ENCODE results near the gene SUFU. TPM values are rescaled to one million over a fixed set of nuclear protein-coding genes. Genes with fewer than 3 reads are reported as not detected.

The SUFU gene
- total RNA-seq, 1 donor from 2014 or later = 11.5 TPM

- no peak for DNase-seq (ENCODE audit: low spot score)
- Histone ChIP-seq H3K4me1 (no peaks in the 10 kb centered on the region), H3K9ac (no peak overlapping the region), H3K9me3 (ENCODE audit: low read depth) (no peaks in the 10 kb centered on the region), H3K27ac (no peak overlapping the region), H2AFZ (replicated peaks) (no peak overlapping the region), H4K20me1 (ENCODE audit: low read depth) (peaks cover 15% of the 10 kb centered on the region), H3K4me3 (no peak overlapping the region), H3K79me2 (ENCODE audit: low read depth) (no peaks in the 10 kb centered on the region), H3F3A (ENCODE audit: low read depth) (peaks cover 12% of the 10 kb centered on the region), H3K27me3 (no peaks in the 10 kb centered on the region), H3K36me3 (no peaks in the 10 kb centered on the region), H3K4me2 (no peak overlapping the region)
- Mint-ChIP-seq H3K4me1 (no peaks in the 10 kb centered on the region), H3K27me3 (ENCODE audit: insufficient read depth, low read depth) (peaks cover 5% of the 10 kb centered on the region), H3K27ac (no peak overlapping the region), H3K36me3 (peaks cover 13% of the 10 kb centered on the region), H3K4me3 (no peak overlapping the region), H3K9me3 (no peaks in the 10 kb centered on the region)
- no peak for TF ChIP-seq EZH2phosphoT487 (IDR thresholded peaks at IDR 0.05)
- TF ChIP-seq EZH2 (IDR thresholded peaks at IDR 0.05) = no peak
- TF ChIP-seq CTCF (IDR thresholded peaks at IDR 0.05) = no peak
Observed at GRCh38 chr10:102480396-102480795, 23.4 kb upstream of the SUFU start.

- no peaks in the 10 kb centered on the region for H3K79me2 ChIP-seq (ENCODE audit: low read depth)
- H3K27ac ChIP-seq = no peak overlapping the region
- Mint-ChIP-seq H3K27ac (no peak overlapping the region), H3K36me3 (peaks cover 25% of the 10 kb centered on the region), H3K4me1 (no peaks in the 10 kb centered on the region), H3K9me3 (no peaks in the 10 kb centered on the region), H3K4me3 (no peak overlapping the region), H3K27me3 (ENCODE audit: insufficient read depth, low read depth) (peaks cover 4% of the 10 kb centered on the region)
- H3K4me3 ChIP-seq = no peak overlapping the region
- no peak overlapping the region for H3K4me2 ChIP-seq
- H3K4me1 ChIP-seq = no peaks in the 10 kb centered on the region
- no peaks in the 10 kb centered on the region for H3K9me3 ChIP-seq (ENCODE audit: low read depth)
- no peak for DNase-seq (ENCODE audit: low spot score)
- no peak overlapping the region for H2AFZ ChIP-seq (replicated peaks)
- H3K27me3 ChIP-seq = no peaks in the 10 kb centered on the region
- H3K36me3 ChIP-seq = no peaks in the 10 kb centered on the region
- peaks cover 9% of the 10 kb centered on the region for H4K20me1 ChIP-seq (ENCODE audit: low read depth)
- no peak overlapping the region for H3K9ac ChIP-seq
- TF ChIP-seq EZH2phosphoT487 (IDR thresholded peaks at IDR 0.05) (no peak), CTCF (IDR thresholded peaks at IDR 0.05) (no peak), EZH2 (IDR thresholded peaks at IDR 0.05) (no peak)
- H3F3A ChIP-seq (ENCODE audit: low read depth) = peaks cover 9% of the 10 kb centered on the region
Observed at GRCh38 chr10:102484021-102484420, 19.8 kb upstream of the SUFU start.

- no peak for TF ChIP-seq EZH2 (IDR thresholded peaks at IDR 0.05)
- no peak for TF ChIP-seq CTCF (IDR thresholded peaks at IDR 0.05)
- TF ChIP-seq EZH2phosphoT487 (IDR thresholded peaks at IDR 0.05) = no peak
Observed at GRCh38 chr10:102485093-102485784, 18.5 kb upstream of the SUFU start.

More at GRCh38 chr10:102485093-102485784, 18.5 kb upstream of the SUFU start:
- Histone ChIP-seq H3K9ac (no peak overlapping the region), H4K20me1 (ENCODE audit: low read depth) (peaks cover 7% of the 10 kb centered on the region), H3F3A (ENCODE audit: low read depth) (no peaks in the 10 kb centered on the region), H3K27me3 (no peaks in the 10 kb centered on the region), H3K4me2 (no peak overlapping the region), H2AFZ (replicated peaks) (no peak overlapping the region), H3K36me3 (no peaks in the 10 kb centered on the region), H3K27ac (no peak overlapping the region), H3K9me3 (ENCODE audit: low read depth) (no peaks in the 10 kb centered on the region), H3K79me2 (ENCODE audit: low read depth) (no peaks in the 10 kb centered on the region), H3K4me1 (no peaks in the 10 kb centered on the region), H3K4me3 (no peak overlapping the region)
- H3K36me3 Mint-ChIP-seq = peaks cover 27% of the 10 kb centered on the region
- H3K9me3 Mint-ChIP-seq = no peaks in the 10 kb centered on the region
- DNase-seq (ENCODE audit: low spot score) = no peak
- peaks cover 2% of the 10 kb centered on the region for H3K27me3 Mint-ChIP-seq (ENCODE audit: insufficient read depth, low read depth)
- no peak overlapping the region for H3K27ac Mint-ChIP-seq
- H3K4me1 Mint-ChIP-seq = no peaks in the 10 kb centered on the region
- H3K4me3 Mint-ChIP-seq = no peak overlapping the region
